Esophagus (tissue), 2 donors: ENCODE measurements around the gene SIMC1. TPM values are rescaled to one million over a fixed set of nuclear protein-coding genes. Genes with fewer than 3 reads are reported as not detected.
"Not testable (repeated sequence)": the region's sequence is repeated elsewhere in the genome, so short reads cannot be mapped to it uniquely, and the experiment has no call there.

ENCODE experiments used
- H3K27ac ChIP-seq, 2 donors: one replicate each; pipeline ENCODE4 v1.5.1; 2013; ENCODE audit warnings: low read depth in 2 of 2, mild to moderate bottlenecking in 2 of 2, inconsistent platforms in 1 of 2, low read length in 1 of 2, moderate library complexity in 1 of 2
- H3K27me3 ChIP-seq, 2 donors: one replicate each; pipeline ENCODE4 v1.6.1; 2013; ENCODE audit warnings: low read length in 2 of 2, control low read depth in 1 of 2, mild to moderate bottlenecking in 1 of 2; ENCODE audit not compliant: insufficient read depth in 2 of 2, control insufficient read depth in 1 of 2
- H3K36me3 ChIP-seq, 2 donors: one replicate each; pipeline ENCODE4 v1.6.1; 2013; ENCODE audit warnings: low read length in 1 of 2; ENCODE audit not compliant: control insufficient read depth in 2 of 2, insufficient read depth in 2 of 2
- H3K4me1 ChIP-seq, 2 donors: one replicate each; pipeline ENCODE4 v1.6.1; 2013; ENCODE audit warnings: low read length in 1 of 2; ENCODE audit not compliant: control insufficient read depth in 2 of 2, insufficient read depth in 2 of 2
- H3K4me3 ChIP-seq, 2 donors: one replicate each; pipeline ENCODE4 v1.5.1; 2013; ENCODE audit warnings: low read length in 2 of 2, mild to moderate bottlenecking in 2 of 2, low read depth in 1 of 2, moderate library complexity in 1 of 2
- H3K9me3 ChIP-seq, 2 donors: one replicate each; pipeline ENCODE4 v1.6.1; 2013; ENCODE audit warnings: mild to moderate bottlenecking in 2 of 2, low read depth in 1 of 2, low read length in 1 of 2, moderate library complexity in 1 of 2; ENCODE audit not compliant: control insufficient read depth in 2 of 2, insufficient read depth in 1 of 2
- WGBS, 2 donors: extraction: QIAGEN DNeasy Blood & Tissue Kit; methylation state at CpG; one replicate each; pipeline ENCODE4 v1.1.7; 2013; 5-methylcytosine and 5-hydroxymethylcytosine counted together
- polyA plus RNA-seq, 2 donors: library from polyadenylated mRNA; stranded (reverse); fragments of 200-250 nt; gene quantifications; one replicate each; pipeline ENCODE4 v1.2.3, GENCODE V29; 2013
- donor health status: healthy with polysubstance abuse.
- donor health status: Bipolar disorder and iron deficiency.

SIMC1 gene
- polyA plus RNA-seq, 2 donors, result 2.9 to 3.3 TPM

DNA sequence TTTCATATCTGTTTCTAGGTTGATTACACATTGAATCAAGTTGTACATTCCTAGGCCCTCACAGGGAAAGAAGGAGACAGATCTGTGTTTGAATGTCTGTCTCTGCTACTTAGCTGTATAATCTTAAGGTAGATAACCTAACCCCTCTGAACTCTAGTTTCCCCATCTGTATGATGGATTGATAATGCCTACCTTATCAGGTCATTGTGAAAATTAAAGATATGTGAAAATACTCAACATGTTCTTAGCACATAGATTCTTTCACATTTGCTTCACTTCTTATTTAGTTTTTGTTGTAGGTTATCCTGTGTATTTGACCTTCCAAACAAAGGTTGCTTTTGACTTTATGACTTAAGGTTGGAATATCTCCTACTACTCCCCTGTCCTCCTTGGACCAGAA is 50.8 kb downstream of the SIMC1 start:
- H3K4me3 ChIP-seq, H3K36me3 ChIP-seq, H3K9me3 ChIP-seq, H3K27me3 ChIP-seq, H3K27ac ChIP-seq, H3K4me1 ChIP-seq: not testable (repeated sequence)

GRCh38 chr5:176290057-176290840 is 52.0 kb downstream of the SIMC1 start:
- H3K27me3 ChIP-seq, H3K9me3 ChIP-seq, H3K4me3 ChIP-seq, H3K36me3 ChIP-seq, H3K4me1 ChIP-seq, H3K27ac ChIP-seq: not testable (repeated sequence)
- WGBS, 2 donors, result 88 to 92% methylated on average over 14 of the region's 14 CpGs

GRCh38 chr5:176305356-176305755 is 67.1 kb downstream of the SIMC1 start:
- not testable (repeated sequence) for H3K27ac ChIP-seq, H3K9me3 ChIP-seq, H3K27me3 ChIP-seq, H3K36me3 ChIP-seq, H3K4me3 ChIP-seq, H3K4me1 ChIP-seq
- WGBS, 2 donors, result 97 to 98% methylated on average over 12 to 13 of the region's 31 CpGs

DNA sequence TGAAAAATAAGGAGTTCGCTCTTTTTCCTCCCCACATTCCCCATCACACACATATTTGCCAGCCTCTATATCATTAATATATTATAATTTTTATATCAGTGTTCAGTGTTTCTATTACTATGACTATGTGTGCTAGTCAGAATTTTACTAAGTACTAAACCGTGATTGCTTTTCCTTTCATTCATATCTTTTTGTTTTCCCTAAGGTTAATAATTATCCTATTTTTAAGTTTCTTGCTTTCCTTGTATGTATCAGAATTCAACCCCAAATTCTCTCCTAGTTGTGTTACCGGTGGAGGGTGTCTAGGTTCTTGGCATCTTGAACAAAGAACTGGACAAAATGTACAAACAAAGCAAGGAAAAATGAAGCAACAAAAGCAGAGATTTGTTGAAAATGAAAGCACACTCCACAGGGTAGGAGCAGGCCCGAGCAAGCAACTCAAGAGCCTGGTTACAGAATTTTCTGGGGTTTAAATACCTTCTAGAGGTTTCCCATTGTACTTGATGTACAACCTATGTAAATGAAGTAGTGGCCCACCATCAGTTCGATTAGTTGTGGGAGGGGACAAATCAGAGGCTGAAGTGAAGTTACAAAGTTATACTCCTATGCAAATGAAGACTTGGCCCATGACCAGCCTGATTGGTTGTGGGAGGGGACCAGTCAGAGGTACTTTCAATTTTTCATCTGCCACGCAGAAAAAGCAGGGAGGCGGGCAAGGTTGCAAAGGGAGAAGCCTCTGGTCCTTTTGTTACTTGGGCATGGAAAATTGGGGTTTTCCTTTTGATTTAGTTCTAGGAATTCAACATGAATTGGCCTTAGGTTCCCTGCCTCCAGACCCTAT is 79.5 kb downstream of the SIMC1 start:
- no peak overlapping the region for H3K27ac ChIP-seq
- no peaks in the 10 kb centered on the region for H3K27me3 ChIP-seq
- 58 to 66% methylated on average over 7 of the region's 7 CpGs for WGBS, 2 donors
- peaks cover 6 to 7% of the 10 kb centered on the region in 2 donors for H3K36me3 ChIP-seq
- H3K9me3 ChIP-seq, result no peaks in the 10 kb centered on the region
- H3K4me3 ChIP-seq, result no peak overlapping the region
- H3K4me1 ChIP-seq, result no peaks in the 10 kb centered on the region

DNA sequence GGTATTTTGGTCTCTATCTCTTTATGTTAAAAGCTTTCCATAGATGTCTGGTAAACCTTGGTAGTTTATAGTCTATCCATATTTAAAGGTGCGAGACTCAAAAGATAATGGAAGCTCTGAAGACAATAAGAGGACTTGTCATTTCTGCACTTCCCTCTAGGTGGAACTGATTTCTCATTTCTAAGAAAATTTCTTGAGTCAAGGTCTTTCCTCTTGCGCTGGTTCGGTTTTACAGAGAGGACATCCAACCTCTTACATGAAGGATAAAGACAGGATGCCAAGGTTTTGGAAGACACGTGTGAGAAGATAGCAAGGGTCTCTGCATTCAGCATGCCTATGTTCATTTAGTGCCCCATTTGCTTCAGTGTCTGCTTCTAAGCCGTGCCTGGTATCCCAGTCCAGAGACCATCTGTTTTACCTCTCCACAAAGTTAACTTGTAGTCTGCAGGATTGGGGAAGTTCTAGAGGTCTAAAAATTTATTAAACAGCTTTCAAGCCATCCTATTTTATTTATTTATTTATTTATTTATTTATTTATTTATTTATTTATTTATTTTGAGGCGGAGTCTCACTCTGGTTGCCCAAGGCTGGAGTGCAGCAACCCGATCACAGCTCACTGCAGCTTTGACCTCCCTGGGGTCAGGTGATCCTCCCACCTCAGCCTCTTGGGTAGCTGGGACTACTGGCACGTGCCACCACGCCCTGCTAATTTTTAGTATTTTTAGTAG is 81.8 kb downstream of the SIMC1 start:
- Histone ChIP-seq H3K27ac (no peak overlapping the region), H3K36me3 (peaks cover 5 to 7% of the 10 kb centered on the region in 2 donors), H3K9me3 (no peaks in the 10 kb centered on the region), H3K4me1 (no peaks in the 10 kb centered on the region), H3K27me3 (no peaks in the 10 kb centered on the region), H3K4me3 (no peak overlapping the region)
- 89 to 92% methylated on average over 9 of the region's 9 CpGs for WGBS, 2 donors

GRCh38 chr5:176320577-176320976 is 82.4 kb downstream of the SIMC1 start:
- H3K9me3 ChIP-seq, result no peaks in the 10 kb centered on the region
- WGBS, 2 donors, result 97% methylated on average over 3 of the region's 3 CpGs
- peaks cover 4% of the 10 kb centered on the region in 2 donors for H3K36me3 ChIP-seq
- no peaks in the 10 kb centered on the region for H3K27me3 ChIP-seq
- no peak overlapping the region for H3K4me3 ChIP-seq
- H3K4me1 ChIP-seq, result no peaks in the 10 kb centered on the region
- H3K27ac ChIP-seq, result no peak overlapping the region

DNA sequence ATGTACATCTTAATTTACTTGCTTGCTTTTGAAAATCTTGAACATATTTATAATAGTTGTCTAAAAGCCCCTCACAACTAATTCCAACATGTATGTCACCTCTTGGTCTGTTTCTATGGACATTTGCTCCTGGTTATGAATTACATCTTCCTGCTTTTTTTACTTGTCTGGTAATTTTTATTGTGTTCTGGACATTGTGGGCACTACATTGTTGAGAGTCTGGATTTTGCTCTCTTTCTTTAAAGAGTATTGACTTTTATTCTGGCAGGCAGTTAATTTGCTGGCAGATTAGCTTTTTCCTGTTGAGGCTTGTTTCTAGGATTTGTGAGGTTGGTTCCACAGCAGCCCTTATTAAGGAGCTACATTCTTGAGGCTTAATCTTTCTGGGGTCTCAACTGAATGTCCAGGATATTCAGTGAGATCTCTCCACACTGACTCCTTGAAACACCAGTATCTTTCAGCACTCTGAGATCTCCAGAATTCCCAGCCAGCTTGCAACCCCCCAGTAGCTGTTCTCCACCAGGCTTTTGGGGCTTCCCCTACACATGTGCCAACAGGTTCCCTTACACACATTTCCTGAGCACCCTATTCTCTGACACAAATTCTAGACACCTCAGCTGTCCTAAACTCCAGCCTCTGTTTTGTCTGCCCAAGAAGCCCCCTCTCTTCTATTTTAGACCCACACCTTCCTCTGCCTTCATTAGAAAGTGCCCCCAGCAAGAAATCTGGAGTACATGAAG is 96.0 kb downstream of the SIMC1 start:
- Histone ChIP-seq H3K4me3 (no peak overlapping the region), H3K27me3 (no peaks in the 10 kb centered on the region), H3K36me3 (no peaks in the 10 kb centered on the region), H3K4me1 (no peaks in the 10 kb centered on the region), H3K27ac (no peak overlapping the region), H3K9me3 (no peaks in the 10 kb centered on the region)

- Histone ChIP-seq H3K36me3 (no peaks in the 10 kb centered on the region), H3K4me1 (no peaks in the 10 kb centered on the region), H3K27me3 (no peaks in the 10 kb centered on the region), H3K27ac (no peak overlapping the region), H3K9me3 (no peaks in the 10 kb centered on the region), H3K4me3 (no peak overlapping the region)
- 42 to 56% methylated on average over 1 of the region's 1 CpG for WGBS, 2 donors
Measured at GRCh38 chr5:176337913-176338312, 99.7 kb downstream of the SIMC1 start.

DNA sequence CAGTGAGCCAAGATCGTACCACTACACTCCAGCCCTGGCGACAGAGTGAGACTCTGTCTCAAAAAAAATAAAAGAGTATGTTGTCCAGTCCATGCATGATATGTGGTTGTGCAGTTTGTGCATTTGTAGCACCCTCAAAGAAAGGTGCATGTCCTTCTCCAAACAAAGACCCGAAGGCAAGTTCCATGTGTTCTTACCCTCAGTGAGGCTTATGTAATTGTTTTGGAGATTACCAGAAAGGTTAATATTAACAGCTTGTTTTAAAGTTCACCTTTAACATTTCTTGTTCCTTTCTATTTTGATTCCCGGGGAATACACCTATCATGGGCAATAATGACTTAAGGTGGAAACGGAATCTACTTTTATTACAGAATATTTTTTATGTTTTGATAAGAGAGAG is 101.1 kb downstream of the SIMC1 start:
- no peak overlapping the region for H3K27ac ChIP-seq
- no peaks in the 10 kb centered on the region for H3K36me3 ChIP-seq
- no peaks in the 10 kb centered on the region for H3K9me3 ChIP-seq
- no peaks in the 10 kb centered on the region for H3K4me1 ChIP-seq
- no peaks in the 10 kb centered on the region for H3K27me3 ChIP-seq
- WGBS, 2 donors, result 80 to 92% methylated on average over 5 of the region's 5 CpGs
- H3K4me3 ChIP-seq, result no peak overlapping the region
